Pancreas (tissue), 10 donors: ENCODE measurements around the gene SATB1. TPM values are rescaled to one million over a fixed set of nuclear protein-coding genes. Genes with fewer than 3 reads are reported as not detected.

ENCODE experiments used
- ATAC-seq, 4 donors: fragments of 200-7000 bp; cut with Tn5 transposase; one replicate each; pipeline versions ENCODE4 v1.8.0 to v1.9.1; 2020; ENCODE audit warnings: mild to moderate bottlenecking in 4 of 4, moderate library complexity in 4 of 4
- DNase-seq, 6 donors: peaks; one replicate each; pipeline ENCODE4 v3.0.0-alpha.2; 2020
- FAIRE-seq: peaks from 2 replicates; lab custom pipeline; 2012; peaks lifted over from hg19 to GRCh38; lab: Jason Lieb, UNC
- H3K27ac ChIP-seq, 4 donors: fragments of 200-600 bp; sonication (generic); 1 replicate in 3 of 4; 2 replicates in 1 of 4; pipeline versions ENCODE4 v1.5.0 to v1.8.0; 2020
- H3K27me3 ChIP-seq, 4 donors: fragments of 200-600 bp; one replicate each; pipeline ENCODE4 v1.8.0; 2021
- H3K36me3 ChIP-seq, 3 donors: fragments of 200-600 bp; sonication (generic) in 1 of 3; one replicate each; pipeline versions ENCODE4 v1.5.0 to v1.8.0; 2020 to 2021
- H3K4me1 ChIP-seq, 3 donors: fragments of 200-600 bp; one replicate each; pipeline ENCODE4 v1.8.0; 2021
- H3K4me3 ChIP-seq, 4 donors: fragments of 200-600 bp; sonication (generic) in 2 of 4; one replicate each; pipeline versions ENCODE4 v1.5.0 to v1.8.0; 2020 to 2021
- H3K9me3 ChIP-seq, 4 donors: fragments of 200-600 bp; one replicate each; pipeline ENCODE4 v1.8.0; 2021
- CTCF ChIP-seq, 4 donors: fragments of 200-600 bp; sonication (generic) in 3 of 4; IDR thresholded peaks; one replicate each; pipeline versions ENCODE4 v1.5.0 to v1.8.0; 2021; ENCODE audit warnings: antibody characterized with exemption in 4 of 4
- WGBS, 2 donors: extraction: QIAGEN DNeasy Blood & Tissue Kit; methylation state at CpG; one replicate each; pipeline ENCODE4 v1.1.7; 2013; 5-methylcytosine and 5-hydroxymethylcytosine counted together
- intact Hi-C, 3 donors: fragments of 100-400 bp; cut with DNase I; formaldehyde crosslinking; loops; one replicate each; pipeline versions ENCODE4 v1.11.1 to v1.14.2; 2022
- polyA plus RNA-seq, 2 donors: library from polyadenylated mRNA; stranded (reverse); fragments of 200-250 nt; gene quantifications; one replicate each; pipeline ENCODE4 v1.2.3, GENCODE V29; 2013
- total RNA-seq, 6 donors: library from RNA; stranded (reverse); fragmentation: NEBNext Ultra II Directional in 4 of 6; extraction: Animal tissue kit (Norgen Biotek cat#: 25700) in 4 of 6; gene quantifications; one replicate each; pipeline versions ENCODE4 v1.2.1 to v1.2.4, GENCODE V29; 2021 to 2023
- donor health status: healthy with polysubstance abuse.
- donor health status: DM: no; HTN: no; CAD: no; lungs with moderate emphysema.
- donor health status: DM: no; HTN: no; CAD: no.
- donor health status: control.
- donor health status: control.
- donor health status: Bipolar disorder and iron deficiency.
- donor health status: DM: yes; HTN: yes; CAD: no.
- donor health status: DM: no; HTN: no; CAD: no.
- donor health status: DM: no; HTN: no; CAD: no.
- donor health status: DM: yes; HTN: yes; CAD: no.

Gene SATB1
- total and polyA plus RNA-seq, 8 donors: 12.6 to 40.0 (median 26.7) TPM

- ATAC-seq: no peak
- Histone ChIP-seq H3K27ac (no peak overlapping the region), H3K27me3 (no peaks in the 10 kb centered on the region), H3K9me3 (no peaks in the 10 kb centered on the region), H3K4me3 (no peak overlapping the region), H3K4me1 (peaks cover 0 to 7% (median 3%) of the 10 kb centered on the region in 3 donors), H3K36me3 (no peaks in the 10 kb centered on the region)
- FAIRE-seq: no peak
- intact Hi-C loops: no loop called here
- no peak for TF ChIP-seq CTCF (IDR thresholded peaks at IDR 0.05)
- WGBS, 2 donors: 43 to 47% methylated on average over 7 of the region's 7 CpGs
- DNase-seq: no peak
These were observed 15.1 kb upstream of the SATB1 start for GRCh38 chr3:18440066-18440722.

GRCh38 chr3:18439281-18439680, 14.1 kb upstream of the SATB1 start:
- Histone ChIP-seq H3K36me3 (no peaks in the 10 kb centered on the region), H3K9me3 (no peaks in the 10 kb centered on the region), H3K27ac (no peak overlapping the region), H3K4me3 (no peak overlapping the region), H3K27me3 (no peaks in the 10 kb centered on the region), H3K4me1 (peaks cover 0 to 7% (median 3%) of the 10 kb centered on the region in 3 donors)
- DNase-seq (no peak), FAIRE-seq (no peak), ATAC-seq (no peak)
- 67 to 82% methylated on average over 1 of the region's 1 CpG for WGBS, 2 donors
- intact Hi-C loops: no loop called here
- no peak for TF ChIP-seq CTCF (IDR thresholded peaks at IDR 0.05)

GRCh38 chr3:18438586-18438985, 13.4 kb upstream of the SATB1 start:
- ATAC-seq (no peak), FAIRE-seq (no peak), DNase-seq (peak in 2 of 6 donors; percentile 20 to 31)
- peaks cover 0 to 7% (median 3%) of the 10 kb centered on the region in 3 donors for H3K4me1 ChIP-seq
- H3K27ac ChIP-seq: no peak overlapping the region
- no peaks in the 10 kb centered on the region for H3K27me3 ChIP-seq
- H3K9me3 ChIP-seq: no peaks in the 10 kb centered on the region
- H3K4me3 ChIP-seq: no peak overlapping the region
- H3K36me3 ChIP-seq: no peaks in the 10 kb centered on the region
- TF ChIP-seq CTCF (IDR thresholded peaks at IDR 0.05): no peak
- intact Hi-C loops: no loop called here
- WGBS, 2 donors: 90 to 91% methylated on average over 6 of the region's 6 CpGs

GRCh38 chr3:18436213-18436612, 11.1 kb upstream of the SATB1 start:
- 93 to 96% methylated on average over 2 of the region's 2 CpGs for WGBS, 2 donors
- no peak for FAIRE-seq
- Histone ChIP-seq H3K36me3 (no peaks in the 10 kb centered on the region), H3K4me1 (no peaks in the 10 kb centered on the region), H3K27me3 (no peaks in the 10 kb centered on the region), H3K27ac (no peak overlapping the region), H3K4me3 (no peak overlapping the region), H3K9me3 (no peaks in the 10 kb centered on the region)
- TF ChIP-seq CTCF (IDR thresholded peaks at IDR 0.05): no peak
- intact Hi-C loops: no loop called here
- no peak for DNase-seq
- ATAC-seq: no peak

- ATAC-seq (no peak), DNase-seq (no peak), FAIRE-seq (no peak)
- 79 to 83% methylated on average over 6 of the region's 6 CpGs for WGBS, 2 donors
- no peaks in the 10 kb centered on the region for H3K9me3 ChIP-seq
- TF ChIP-seq CTCF (IDR thresholded peaks at IDR 0.05): no peak
- H3K4me1 ChIP-seq: no peaks in the 10 kb centered on the region
- H3K4me3 ChIP-seq: no peak overlapping the region
- intact Hi-C loops: no loop called here
- H3K27ac ChIP-seq: no peak overlapping the region
- no peaks in the 10 kb centered on the region for H3K36me3 ChIP-seq
- H3K27me3 ChIP-seq: no peaks in the 10 kb centered on the region
These were observed 9.6 kb upstream of the SATB1 start for GRCh38 chr3:18434711-18435110.
